ENCODE results near the gene P2RX6.

GRCh38 chr22:20982563-20982882, 32.4 kb upstream of the P2RX6 start:
- no peak for TF ChIP-seq CTCF (IDR thresholded peaks at IDR 0.05)
- TF ChIP-seq POLR2A (IDR thresholded peaks at IDR 0.05) = no peak
- no peak for TF ChIP-seq POLR2AphosphoS5 (IDR thresholded peaks at IDR 0.05)
